ENCODE data around the gene DOCK1. TPM values are rescaled to one million over a fixed set of nuclear protein-coding genes. Genes with fewer than 3 reads are reported as not detected.
A peak's percentile ranks its signal among the peaks of the same experiment; 100 is the strongest.

DOCK1 gene
- polyA plus RNA-seq, 1 of the 3 experiments (the other 2 are of a cell fraction) = 15.5 TPM

- Histone ChIP-seq H3K79me2 (ENCODE audit: insufficient read depth) (no peaks in the 10 kb centered on the region), H2AFZ (ENCODE audit: low read depth) (no peak overlapping the region; the same call in 1 of the 2 replicates), H4K20me1 (ENCODE audit: insufficient read depth) (no peaks in the 10 kb centered on the region), H3K27ac (ENCODE audit: low read depth in 2 of 2, low read length in 1 of 2) (no peak overlapping the region), H3K36me3 (replicated peaks in 1 of 2; ENCODE audit: control insufficient read depth in 1 of 2, insufficient read depth in 2 of 2, low read length in 1 of 2) (no peaks in the 10 kb centered on the region), H3K4me1 (ENCODE audit: control insufficient read depth in 1 of 2, insufficient read depth in 2 of 2, low read depth in 1 of 2, low read length in 1 of 2) (no peaks in the 10 kb centered on the region), H3K9me3 (no peaks in the 10 kb centered on the region), H3K4me3 (ENCODE audit: low read depth in 2 of 2, low read length in 1 of 2) (no peak overlapping the region), H3K9me2 (no peaks in the 10 kb centered on the region), H3K4me2 (no peak overlapping the region), H3F3A (replicated peaks; ENCODE audit: insufficient read depth) (no peaks in the 10 kb centered on the region), H3K27me3 (ENCODE audit: insufficient read depth) (no peaks in the 10 kb centered on the region), H3K9ac (no peak overlapping the region)
- ChIA-PET POLR2A (no interaction called here), CTCF (interaction anchor here (1.2 kb wide), 2 partner anchors 17 to 1540 kb away, joined by 3 to 4 read pairs; no protein-coding TSS in a partner anchor)
- DNase-seq = no peak
- TF ChIP-seq JUND (IDR thresholded peaks at IDR 0.05) (no peak), FOXJ3 (CRISPR knock-in tag; IDR thresholded peaks at IDR 0.05) (no peak), NRF1 (IDR thresholded peaks at IDR 0.05; ENCODE audit: low read depth, low read length) (no peak), ZBTB33 (IDR thresholded peaks at IDR 0.05; ENCODE audit: borderline replicate concordance, low read depth) (no peak), TCF12 (IDR thresholded peaks at IDR 0.05) (no peak), TEAD4 (IDR thresholded peaks at IDR 0.05; ENCODE audit: borderline replicate concordance, insufficient read depth) (no peak), RXRA (IDR thresholded peaks at IDR 0.05; ENCODE audit: borderline replicate concordance, low read depth) (no peak), SIN3A (IDR thresholded peaks at IDR 0.05; ENCODE audit: borderline replicate concordance, low read depth, low read length) (no peak), FOSL2 (IDR thresholded peaks at IDR 0.05; ENCODE audit: borderline replicate concordance, low read depth) (no peak)
- 31% methylated on average over 2 of the region's 2 CpGs for WGBS (ENCODE audit: low lambda C conversion rate)
These were observed 569.3 kb downstream of the DOCK1 start for GRCh38 chr10:127474501-127474900.

- no peak for DNase-seq
- no peak for TF ChIP-seq NRF1 (IDR thresholded peaks at IDR 0.05; ENCODE audit: low read depth, low read length)
- peak; percentile 81 for TF ChIP-seq REST (IDR thresholded peaks at IDR 0.05; ENCODE audit: low read depth, low read length)
- no peak for TF ChIP-seq FOXM1 (IDR thresholded peaks at IDR 0.05; ENCODE audit: low read depth)
- TF ChIP-seq POLR2AphosphoS5 (IDR thresholded peaks at IDR 0.05; ENCODE audit: low read depth, low read length) = no peak
- TF ChIP-seq TCF12 (IDR thresholded peaks at IDR 0.05) = no peak
- Histone ChIP-seq H3K4me1 (ENCODE audit: control insufficient read depth in 1 of 2, insufficient read depth in 2 of 2, low read depth in 1 of 2, low read length in 1 of 2) (no peaks in the 10 kb centered on the region), H3K27ac (ENCODE audit: low read depth in 2 of 2, low read length in 1 of 2) (no peak overlapping the region), H3K9me2 (no peaks in the 10 kb centered on the region), H3K4me3 (ENCODE audit: low read depth in 2 of 2, low read length in 1 of 2) (no peak overlapping the region), H3K36me3 (replicated peaks in 1 of 2; ENCODE audit: control insufficient read depth in 1 of 2, insufficient read depth in 2 of 2, low read length in 1 of 2) (no peaks in the 10 kb centered on the region), H3K4me2 (no peak overlapping the region), H2AFZ (ENCODE audit: low read depth) (no peak overlapping the region), H3K79me2 (ENCODE audit: insufficient read depth) (no peaks in the 10 kb centered on the region), H3F3A (replicated peaks; ENCODE audit: insufficient read depth) (no peaks in the 10 kb centered on the region), H3K27me3 (ENCODE audit: insufficient read depth) (no peaks in the 10 kb centered on the region), H3K9me3 (no peaks in the 10 kb centered on the region), H4K20me1 (ENCODE audit: insufficient read depth) (no peaks in the 10 kb centered on the region), H3K9ac (no peak overlapping the region)
- WGBS (ENCODE audit: low lambda C conversion rate) = 66% methylated on average over 16 of the region's 16 CpGs
- ChIA-PET CTCF (interaction anchor here (1.5 kb wide), 1 partner anchor 33 kb away, joined by 3 read pairs; no protein-coding TSS in a partner anchor), POLR2A (no interaction called here)
These were observed 580.1 kb downstream of the DOCK1 start for GRCh38 chr10:127485153-127485857.

Measured in SK-N-SH (cell line).